ENCODE results near the gene KCNQ1. TPM values are rescaled to one million over a fixed set of nuclear protein-coding genes. Genes with fewer than 3 reads are reported as not detected.

KCNQ1 gene
- total RNA-seq, 1 donor from 2014 or later: 0.31 TPM

Small RNA genes lying within 50 kb of the gene (small RNA-seq; reads per million reads assigned to genes)
- gene AC013791.1 (not detected), gene COX6CP18 (not detected), gene RF01947 (not detected), gene RF01948 (not detected), gene RF01950 (not detected)

Other genes with a start within 250 kb of the KCNQ1 start
- 1.4 TPM for gene ASCL2, start 174.4 kb upstream of the KCNQ1 start, total RNA-seq
- 0.16 TPM for gene C11orf21, start 143.1 kb upstream of the KCNQ1 start, total RNA-seq
- gene TSPAN32, start 143.0 kb upstream of the KCNQ1 start, total RNA-seq: not detected
- 69.4 TPM for gene CD81, start 67.7 kb upstream of the KCNQ1 start, total RNA-seq
- 25.7 TPM for gene TSSC4, start 44.3 kb upstream of the KCNQ1 start, total RNA-seq
- gene TRPM5, start 494 bp upstream of the KCNQ1 start, total RNA-seq: not detected